Tibial nerve (tissue), 3 donors: ENCODE data around the gene TFEB.

ENCODE experiments used
- POLR2A ChIP-seq, 2 donors: fragments of 450-650 bp; IDR thresholded peaks; one replicate each; pipeline ENCODE4 v1.6.1; 2017; ENCODE audit warnings: antibody characterized with exemption in 2 of 2, mild to moderate bottlenecking in 2 of 2, moderate library complexity in 2 of 2
- TF ChIP-seq, protein P1 (sequence below), 5 experiments: fragments of 200-600 bp in 3 of 5; fragments of 450-650 bp in 2 of 5; sonication (generic) in 3 of 5; IDR thresholded peaks; one replicate each; pipeline ENCODE4 v1.5.1; 2016 to 2019; ENCODE audit warnings: antibody characterized with exemption in 5 of 5, mild to moderate bottlenecking in 3 of 5, moderate library complexity in 2 of 5

DNA sequence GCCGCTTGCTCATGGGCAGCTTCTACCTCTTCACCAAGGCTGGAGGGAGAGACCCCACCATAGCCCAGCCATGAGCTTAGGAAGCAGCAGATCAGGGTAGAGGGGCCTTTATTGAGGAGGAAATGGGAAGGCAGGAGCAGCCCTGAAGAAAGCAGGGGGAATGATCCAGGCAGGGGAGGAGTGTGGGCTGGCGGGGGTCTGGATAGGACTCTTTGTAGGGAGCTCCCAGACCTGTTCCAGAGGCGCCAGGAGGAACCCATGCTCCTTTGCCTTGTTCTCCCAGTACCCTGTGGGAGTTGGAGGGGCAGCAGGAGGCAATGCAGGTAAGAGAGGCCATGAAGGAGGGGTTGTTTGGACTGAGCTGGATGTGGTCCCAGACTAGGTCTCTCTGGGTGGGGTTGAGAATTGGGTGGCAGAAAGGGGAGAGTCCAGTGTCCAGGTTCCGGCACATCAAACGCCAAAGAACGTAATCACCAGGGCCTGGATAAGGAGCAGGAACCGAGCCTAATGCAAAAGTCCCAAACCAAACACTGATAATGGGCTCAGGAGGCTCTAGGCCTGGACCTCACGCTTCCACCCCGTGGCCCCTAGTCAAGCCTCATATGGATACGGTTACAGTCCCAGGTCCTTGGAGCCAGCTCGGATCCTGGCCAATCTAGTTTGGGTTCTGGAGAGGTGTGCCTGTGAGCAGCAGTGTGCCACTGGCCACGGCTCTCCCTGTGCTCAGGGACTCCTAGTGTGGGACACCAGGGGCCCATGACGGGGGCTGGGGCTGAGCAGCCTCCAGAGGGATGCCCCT, 23.9 kb upstream of the TFEB start:
- TF ChIP-seq, protein P1, sequence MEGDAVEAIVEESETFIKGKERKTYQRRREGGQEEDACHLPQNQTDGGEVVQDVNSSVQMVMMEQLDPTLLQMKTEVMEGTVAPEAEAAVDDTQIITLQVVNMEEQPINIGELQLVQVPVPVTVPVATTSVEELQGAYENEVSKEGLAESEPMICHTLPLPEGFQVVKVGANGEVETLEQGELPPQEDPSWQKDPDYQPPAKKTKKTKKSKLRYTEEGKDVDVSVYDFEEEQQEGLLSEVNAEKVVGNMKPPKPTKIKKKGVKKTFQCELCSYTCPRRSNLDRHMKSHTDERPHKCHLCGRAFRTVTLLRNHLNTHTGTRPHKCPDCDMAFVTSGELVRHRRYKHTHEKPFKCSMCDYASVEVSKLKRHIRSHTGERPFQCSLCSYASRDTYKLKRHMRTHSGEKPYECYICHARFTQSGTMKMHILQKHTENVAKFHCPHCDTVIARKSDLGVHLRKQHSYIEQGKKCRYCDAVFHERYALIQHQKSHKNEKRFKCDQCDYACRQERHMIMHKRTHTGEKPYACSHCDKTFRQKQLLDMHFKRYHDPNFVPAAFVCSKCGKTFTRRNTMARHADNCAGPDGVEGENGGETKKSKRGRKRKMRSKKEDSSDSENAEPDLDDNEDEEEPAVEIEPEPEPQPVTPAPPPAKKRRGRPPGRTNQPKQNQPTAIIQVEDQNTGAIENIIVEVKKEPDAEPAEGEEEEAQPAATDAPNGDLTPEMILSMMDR (IDR thresholded peaks at IDR 0.05), result no peak
- TF ChIP-seq POLR2A (IDR thresholded peaks at IDR 0.05), result no peak
